HG03095 (cell line): ENCODE data around the gene HHAT.

ENCODE experiments used
- ATAC-seq: cut with Tn5 transposase; IDR thresholded peaks from one replicate; pipeline ENCODE4 v1.9.1; 2021; ENCODE audit warnings: moderate library complexity; ENCODE audit not compliant: unreplicated experiment

The HHAT gene

DNA sequence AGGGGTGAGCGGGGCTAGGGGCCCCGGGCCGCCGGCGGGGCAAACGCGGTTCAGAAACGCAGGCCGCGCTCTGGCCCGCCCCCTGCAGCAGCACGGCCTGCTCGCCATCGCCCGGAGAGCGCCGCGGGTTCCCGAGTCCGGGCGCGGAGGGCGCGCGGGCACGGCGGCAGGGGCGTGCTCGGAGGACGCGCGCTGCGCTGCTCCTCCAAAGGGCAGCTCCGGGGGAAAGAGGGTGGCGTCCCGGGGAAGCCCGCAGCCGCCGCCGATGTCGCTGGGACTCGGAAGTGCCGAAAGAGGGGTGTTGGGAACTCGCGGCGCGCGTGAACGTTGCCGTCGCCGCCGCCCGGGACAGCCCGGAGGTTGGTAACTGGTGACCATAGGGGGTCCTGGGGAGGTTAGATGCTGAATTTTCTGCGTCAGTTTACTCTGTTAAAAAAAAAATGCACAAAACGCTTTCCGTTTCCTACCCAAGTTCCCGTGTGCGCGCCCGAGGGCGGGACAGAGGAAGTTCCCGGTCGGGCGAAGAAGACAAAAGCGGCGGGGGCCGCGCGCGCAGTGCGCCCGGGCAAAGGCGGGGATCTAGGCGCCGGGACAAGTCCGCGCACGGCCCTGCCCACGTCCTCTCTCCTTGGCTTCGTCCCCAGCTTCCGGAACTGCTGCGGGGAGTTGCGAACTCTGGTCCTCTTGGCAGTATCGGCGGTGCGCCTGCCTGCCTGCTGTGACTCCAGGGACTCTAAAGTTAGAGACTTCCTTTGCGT is at the start of gene HHAT:
Gene HHAT (plus strand): TSS at position 157 of the 758 bp plus-strand sequence. CDS start 20,074 bp downstream, outside the sequence.
- ATAC-seq, result peak; percentile 42

GRCh38 chr1:210280221-210280620 is 48.5 kb upstream of the HHAT start:
- ATAC-seq, result no peak

GRCh38 chr1:210288116-210288515 is 40.6 kb upstream of the HHAT start:
- ATAC-seq, result no peak

DNA sequence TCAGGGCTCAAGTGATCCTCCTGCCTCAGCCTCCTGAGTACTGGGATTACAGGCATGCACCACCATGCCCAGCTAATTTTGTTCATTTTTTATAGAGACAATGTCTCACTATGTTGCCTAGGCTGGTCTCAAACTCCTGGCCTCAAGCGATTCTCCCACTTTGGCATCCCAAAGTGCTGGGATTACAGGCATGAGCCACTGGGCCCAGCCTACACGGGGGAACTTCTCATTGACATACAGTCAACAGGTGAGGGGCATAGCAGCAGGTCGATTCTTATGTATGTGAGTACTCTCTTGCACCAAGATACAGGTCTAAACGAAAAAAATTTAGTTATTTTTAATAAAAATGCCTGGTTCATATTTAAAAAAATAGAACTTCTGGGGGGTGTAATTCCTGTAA is 39.5 kb upstream of the HHAT start:
- ATAC-seq, result no peak

GRCh38 chr1:210291081-210291764 is 37.5 kb upstream of the HHAT start:
- no peak for ATAC-seq

DNA sequence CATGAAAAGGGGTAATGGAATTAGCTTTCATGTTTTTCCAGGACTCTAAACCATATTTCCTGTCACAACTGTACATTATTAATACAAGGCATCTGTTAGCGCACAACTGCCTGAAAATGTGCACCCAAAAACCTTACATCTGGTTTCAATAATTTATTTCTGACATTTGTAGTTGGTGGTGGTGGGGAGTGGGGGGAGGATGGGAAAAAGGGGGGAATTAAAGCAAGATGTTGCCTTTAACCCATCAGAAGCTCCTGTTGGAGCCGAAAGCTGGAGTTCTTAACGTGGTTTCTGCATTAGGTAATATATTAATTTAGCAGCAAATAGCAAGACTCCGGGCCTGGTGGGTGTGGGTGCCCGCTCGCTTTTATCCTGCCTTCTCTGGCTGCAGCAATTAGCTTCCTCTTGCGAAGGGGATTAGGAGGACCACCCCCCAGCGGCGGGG is 36.9 kb upstream of the HHAT start:
- ATAC-seq, result no peak

- ATAC-seq, result no peak
Measured at GRCh38 chr1:210292231-210292871, 36.4 kb upstream of the HHAT start.

- ATAC-seq, result no peak
Measured at GRCh38 chr1:210293171-210293607, 35.5 kb upstream of the HHAT start.

GRCh38 chr1:210294999-210295745 is 33.5 kb upstream of the HHAT start:
- no peak for ATAC-seq

DNA sequence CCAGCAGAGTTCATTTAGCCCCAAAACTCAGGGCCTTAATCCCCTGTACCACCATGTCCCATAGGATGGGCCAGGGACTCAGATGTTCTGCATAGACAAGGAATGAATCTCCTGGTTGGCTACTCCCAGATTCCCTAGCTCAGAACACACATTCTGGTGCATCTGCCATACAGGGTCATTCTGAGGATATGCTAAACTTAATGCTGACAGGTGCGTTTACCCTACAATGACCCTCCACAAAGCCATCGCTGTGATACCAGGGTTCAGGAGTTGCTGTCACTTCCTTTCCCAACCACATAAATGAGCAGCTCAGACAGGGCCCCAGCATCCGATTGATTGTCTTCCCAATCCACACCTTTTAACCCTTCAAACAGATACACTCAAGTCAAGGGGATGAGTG is 32.0 kb upstream of the HHAT start:
- ATAC-seq, result no peak

- no peak for ATAC-seq
Measured at GRCh38 chr1:210298296-210298695, 30.4 kb upstream of the HHAT start.

DNA sequence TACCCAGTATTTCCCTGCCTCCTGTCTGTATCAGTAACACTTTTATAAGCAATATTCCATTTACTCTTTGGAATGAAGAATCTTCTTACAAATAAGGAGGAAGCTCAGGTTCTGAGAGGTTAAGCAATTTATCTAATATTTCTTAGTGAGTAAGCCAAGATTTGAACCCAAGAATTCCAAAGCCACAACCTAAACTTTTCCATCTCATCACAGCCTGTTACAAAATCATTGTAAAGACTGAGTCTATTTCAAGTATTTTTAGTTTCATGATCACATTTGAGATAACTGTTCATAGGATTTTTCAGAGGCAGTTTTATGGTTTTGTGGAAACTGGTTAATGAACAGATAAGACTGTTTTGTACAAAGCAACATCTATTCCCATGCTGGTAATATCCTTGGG is 29.8 kb upstream of the HHAT start:
- ATAC-seq, result no peak

GRCh38 chr1:210299501-210299900 is 29.2 kb upstream of the HHAT start:
- no peak for ATAC-seq

GRCh38 chr1:210300923-210301614 is 27.6 kb upstream of the HHAT start:
- no peak for ATAC-seq

GRCh38 chr1:210301615-210302000 is 27.1 kb upstream of the HHAT start:
- ATAC-seq, result no peak

DNA sequence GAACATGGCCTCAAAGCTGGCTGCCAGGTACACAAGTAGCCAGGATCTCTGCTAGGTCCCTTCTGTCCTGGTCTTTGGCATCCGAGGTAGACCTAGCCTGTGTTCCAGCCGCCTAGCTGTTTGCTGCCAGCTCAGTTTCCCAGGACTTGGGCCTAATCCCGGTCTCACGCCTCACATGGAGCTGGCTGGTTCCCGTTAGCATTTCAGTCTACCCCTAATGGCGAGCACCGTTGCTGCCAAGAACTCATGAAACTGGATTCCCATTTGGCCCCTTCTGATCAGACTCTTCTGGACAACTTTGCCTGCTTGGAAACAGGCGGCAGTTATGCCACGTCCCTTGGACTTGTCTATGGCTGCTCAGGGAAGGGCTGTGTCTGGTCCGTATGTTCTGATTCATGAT is 26.2 kb upstream of the HHAT start:
- ATAC-seq, result no peak

DNA sequence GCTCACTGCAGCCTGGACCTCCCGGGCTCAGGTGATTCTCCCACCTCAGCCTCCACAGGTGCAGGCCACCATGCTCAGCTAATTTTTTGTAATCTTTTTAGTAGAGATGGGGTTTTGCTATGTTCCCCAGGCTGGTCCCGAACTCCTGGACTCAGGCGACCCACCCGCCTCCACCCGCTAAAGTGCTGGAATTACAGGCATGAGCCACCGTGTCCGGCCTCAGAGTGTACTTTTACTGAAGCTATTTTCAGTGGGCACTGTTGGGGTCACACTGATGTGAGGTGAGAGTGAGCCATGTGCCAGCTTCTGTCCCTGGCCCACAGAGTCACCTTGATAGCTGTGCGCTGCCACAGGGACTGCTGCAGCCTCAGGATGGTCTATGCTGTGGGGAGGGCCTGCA is 25.3 kb upstream of the HHAT start:
- ATAC-seq, result no peak

DNA sequence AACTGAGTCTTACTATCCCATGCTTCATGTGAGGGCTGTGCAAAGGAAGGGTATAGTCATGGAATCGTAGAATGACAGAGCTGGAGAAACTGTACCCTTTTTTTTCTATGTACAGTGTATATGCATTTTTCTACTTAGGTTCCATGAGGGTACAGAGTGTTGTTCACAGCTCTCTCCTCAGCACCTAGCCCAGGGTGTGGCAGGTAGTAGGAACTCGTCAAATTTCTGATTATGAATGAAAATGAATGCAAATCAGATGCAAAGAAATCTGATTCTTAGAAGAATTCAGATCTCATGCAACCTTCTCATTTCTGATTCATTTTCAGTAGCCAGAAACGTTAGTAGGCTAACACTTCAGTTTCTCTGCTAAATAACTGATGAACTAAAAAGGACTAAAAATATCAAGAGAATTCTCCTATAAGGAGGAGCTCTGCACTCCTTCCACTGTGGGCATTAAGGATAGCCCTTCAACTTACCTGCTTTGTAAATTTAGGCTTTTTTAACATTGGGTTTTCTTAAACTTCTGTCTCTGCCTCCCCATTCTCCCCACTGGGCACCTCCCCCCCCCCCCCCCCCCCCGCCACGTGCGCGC is 18.0 kb upstream of the HHAT start:
- no peak for ATAC-seq

DNA sequence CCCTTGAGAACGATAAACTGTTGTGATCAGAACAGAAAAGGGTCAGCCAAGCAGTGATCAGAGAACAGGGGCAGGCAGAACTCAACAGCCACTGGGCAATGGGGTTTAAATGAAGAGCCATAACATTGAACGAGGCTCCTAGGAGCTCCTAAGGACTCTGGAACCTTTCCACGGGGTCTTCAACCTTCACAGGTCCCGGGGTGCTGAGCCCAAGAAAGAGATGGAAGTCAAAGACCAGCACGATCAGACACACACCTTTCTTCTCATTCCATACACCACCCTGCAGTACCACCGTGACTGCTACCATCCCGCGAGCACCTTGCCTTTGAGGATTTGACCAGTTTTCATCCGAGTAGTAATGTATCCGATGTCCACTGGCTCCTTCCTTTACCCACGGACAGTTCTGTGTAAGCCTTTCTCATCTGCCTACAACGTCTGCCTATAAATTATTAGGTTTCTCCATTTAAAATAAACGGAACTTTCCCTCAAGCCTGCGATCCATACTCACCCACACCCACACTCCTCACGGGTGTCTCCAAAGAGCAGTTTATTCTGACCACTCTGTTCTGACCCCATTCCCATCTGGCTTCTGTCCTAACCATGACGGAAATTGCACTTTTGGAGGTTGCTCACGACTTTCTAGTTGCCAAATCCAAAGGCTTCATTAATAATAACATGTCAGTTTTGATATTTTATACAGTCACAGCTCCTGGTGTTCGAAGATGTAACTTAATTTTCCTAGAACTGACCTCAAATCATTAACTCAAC is 16.8 kb upstream of the HHAT start:
- no peak for ATAC-seq
